Retinal pigment epithelial cell (primary cell): ENCODE measurements around the gene VEPH1.
"Not testable (repeated sequence)": the region's sequence is repeated elsewhere in the genome, so short reads cannot be mapped to it uniquely, and the experiment has no call there.

Source experiments
- DNase-seq: peaks from one replicate; pipeline ENCODE4 v3.0.0-alpha.2; 2010; ENCODE audit warnings: low read depth
- H3K4me3 ChIP-seq: 2 replicates; pipeline ENCODE4 v1.5.1; 2011; ENCODE audit warnings: mild to moderate bottlenecking, low read length, control low read depth, moderate library complexity
- TF ChIP-seq, protein P1 (sequence below): conservative IDR thresholded peaks from 2 replicates; pipeline ENCODE4 v1.5.1; 2011; ENCODE audit warnings: low read depth, low read length, control low read depth, inconsistent platforms

The VEPH1 gene

GRCh38 chr3:157327837-157328236, 175.4 kb downstream of the VEPH1 start:
- no peak for DNase-seq
- TF ChIP-seq, protein P1, sequence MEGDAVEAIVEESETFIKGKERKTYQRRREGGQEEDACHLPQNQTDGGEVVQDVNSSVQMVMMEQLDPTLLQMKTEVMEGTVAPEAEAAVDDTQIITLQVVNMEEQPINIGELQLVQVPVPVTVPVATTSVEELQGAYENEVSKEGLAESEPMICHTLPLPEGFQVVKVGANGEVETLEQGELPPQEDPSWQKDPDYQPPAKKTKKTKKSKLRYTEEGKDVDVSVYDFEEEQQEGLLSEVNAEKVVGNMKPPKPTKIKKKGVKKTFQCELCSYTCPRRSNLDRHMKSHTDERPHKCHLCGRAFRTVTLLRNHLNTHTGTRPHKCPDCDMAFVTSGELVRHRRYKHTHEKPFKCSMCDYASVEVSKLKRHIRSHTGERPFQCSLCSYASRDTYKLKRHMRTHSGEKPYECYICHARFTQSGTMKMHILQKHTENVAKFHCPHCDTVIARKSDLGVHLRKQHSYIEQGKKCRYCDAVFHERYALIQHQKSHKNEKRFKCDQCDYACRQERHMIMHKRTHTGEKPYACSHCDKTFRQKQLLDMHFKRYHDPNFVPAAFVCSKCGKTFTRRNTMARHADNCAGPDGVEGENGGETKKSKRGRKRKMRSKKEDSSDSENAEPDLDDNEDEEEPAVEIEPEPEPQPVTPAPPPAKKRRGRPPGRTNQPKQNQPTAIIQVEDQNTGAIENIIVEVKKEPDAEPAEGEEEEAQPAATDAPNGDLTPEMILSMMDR: no peak
- H3K4me3 ChIP-seq: no peak overlapping the region

- no peak for DNase-seq
These were observed 176.2 kb downstream of the VEPH1 start for GRCh38 chr3:157327018-157327417.

DNA sequence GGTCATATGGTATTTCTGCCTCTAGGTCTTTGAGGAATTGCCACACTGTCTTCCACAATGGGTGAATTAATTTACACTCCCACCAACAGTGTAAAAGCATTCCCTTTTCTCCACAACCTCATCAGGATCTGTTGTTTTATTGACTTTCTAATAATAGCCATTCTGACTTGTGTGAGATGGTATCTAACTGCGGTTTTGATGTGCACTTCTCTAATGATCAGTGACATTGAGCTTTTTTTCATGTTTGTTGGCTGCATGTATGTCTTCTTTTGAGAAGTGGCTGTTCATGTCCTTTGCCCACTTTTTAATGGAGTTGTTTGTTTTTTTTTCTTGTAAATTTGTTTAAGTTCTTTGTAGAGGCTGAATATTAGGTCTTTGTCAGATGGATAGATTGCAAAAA, 178.3 kb downstream of the VEPH1 start:
- not testable (repeated sequence) for H3K4me3 ChIP-seq, DNase-seq

More at GRCh38 chr3:157327018-157327417, 176.2 kb downstream of the VEPH1 start:
- H3K4me3 ChIP-seq: no peak overlapping the region
- TF ChIP-seq, protein P1: no peak

DNA sequence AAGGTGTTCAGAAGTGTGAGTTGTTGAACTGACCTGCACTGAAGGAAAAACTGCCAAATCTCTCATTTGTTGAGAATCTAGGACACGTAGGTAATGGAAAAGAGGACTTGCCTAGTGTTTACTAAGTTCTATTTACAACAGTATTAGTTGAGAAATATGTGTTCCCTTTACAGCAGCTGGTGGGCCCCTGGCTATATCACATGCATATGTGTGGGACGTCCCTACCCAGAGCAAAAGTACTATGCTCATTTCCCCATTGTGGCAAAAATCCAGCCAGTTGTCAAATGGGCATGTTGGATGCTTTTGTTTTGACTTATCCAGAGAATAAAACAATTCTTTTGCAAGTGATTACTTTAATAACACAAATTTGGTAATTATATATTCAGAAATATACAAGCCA, 179.9 kb downstream of the VEPH1 start:
- DNase-seq: no peak
- TF ChIP-seq, protein P1: no peak
- H3K4me3 ChIP-seq: no peak overlapping the region

DNA sequence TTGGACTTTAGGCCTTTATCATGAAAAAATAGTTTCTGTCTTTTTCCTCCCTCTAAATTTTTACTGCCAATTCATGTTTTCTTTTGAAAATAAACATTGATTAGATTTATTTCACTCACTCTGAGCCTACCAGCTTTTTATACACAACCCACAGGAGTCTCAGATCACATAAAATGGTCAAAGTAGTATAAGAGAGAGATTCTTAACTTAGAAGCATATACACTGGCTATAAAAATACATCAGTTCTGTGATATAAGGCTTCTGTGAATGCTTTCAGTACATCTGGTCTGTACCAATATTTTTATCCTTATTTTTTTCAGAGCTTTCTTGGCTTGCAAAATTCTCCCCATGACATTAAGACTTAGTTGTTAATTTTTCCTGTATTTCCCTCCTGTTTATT, 183.5 kb downstream of the VEPH1 start:
- no peak for DNase-seq
- TF ChIP-seq, protein P1: no peak
- H3K4me3 ChIP-seq: no peak overlapping the region

GRCh38 chr3:157318639-157319288, 184.5 kb downstream of the VEPH1 start:
- TF ChIP-seq, protein P1: no peak
- H3K4me3 ChIP-seq: no peak overlapping the region
- DNase-seq: no peak

- DNase-seq: no peak
- H3K4me3 ChIP-seq: no peak overlapping the region
- TF ChIP-seq, protein P1: no peak
These were observed 185.3 kb downstream of the VEPH1 start for GRCh38 chr3:157317895-157318294.
